GM18861 (cell line): ENCODE results near the gene ANKRD1.

Experiments used
- ATAC-seq: cut with Tn5 transposase; IDR thresholded peaks from one replicate; pipeline ENCODE4 v1.9.1; 2021; ENCODE audit not compliant: unreplicated experiment

Gene ANKRD1

GRCh38 chr10:90862908-90863514 is 57.9 kb downstream of the ANKRD1 start:
- ATAC-seq = no peak
